ENCODE data around the gene DDTL. TPM values are rescaled to one million over a fixed set of nuclear protein-coding genes. Genes with fewer than 3 reads are reported as not detected.
"Not testable (repeated sequence)": the region's sequence is repeated elsewhere in the genome, so short reads cannot be mapped to it uniquely, and the experiment has no call there.

The DDTL gene
- total RNA-seq: 1.8 TPM in 2 replicates

DNA sequence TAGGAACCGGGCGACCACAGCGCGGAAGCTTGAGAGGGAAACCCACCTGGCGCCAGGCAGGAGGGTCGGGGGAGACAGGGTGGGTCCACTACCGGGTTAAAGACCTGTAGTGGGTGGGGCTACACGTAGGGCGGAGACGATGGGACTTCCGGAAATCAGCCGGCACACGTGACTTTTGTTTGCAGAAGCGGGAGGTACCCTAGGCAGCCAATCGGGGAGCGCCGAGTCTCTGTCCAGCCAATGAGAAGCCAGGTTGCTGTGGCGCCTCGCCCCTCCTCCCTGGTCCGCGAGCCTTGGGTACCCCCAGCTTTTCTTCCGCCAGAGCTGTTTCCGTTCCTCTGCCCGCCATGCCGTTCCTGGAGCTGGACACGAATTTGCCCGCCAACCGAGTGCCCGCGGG is at the start of gene DDTL:
TSS of gene DDTL (plus strand) at position 321 of the 400 bp plus-strand sequence. CDS start at position 348, 27 bp downstream.
- not testable (repeated sequence) for H4K20me1 ChIP-seq (ENCODE audit: insufficient read depth, low read length); H3K4me2 ChIP-seq (ENCODE audit: insufficient read depth, low read length); H3K9me3 ChIP-seq (ENCODE audit: low read depth, low read length); H3K4me1 ChIP-seq (ENCODE audit: insufficient read depth, low read length); H2AFZ ChIP-seq (ENCODE audit: low read length); H3K27ac ChIP-seq (ENCODE audit: low read depth, low read length); DNase-seq (ENCODE audit: insufficient read length, low spot score, missing footprints); H3K4me3 ChIP-seq (ENCODE audit: insufficient read depth, low read length); H3K27me3 ChIP-seq (ENCODE audit: insufficient read depth, low read length)
- Histone ChIP-seq H3K36me3 (ENCODE audit: insufficient read depth, low read length) (peaks cover 25% of the 10 kb centered on the region), H3K79me2 (ENCODE audit: insufficient read depth, low read length) (peaks cover 26% of the 10 kb centered on the region)

DNA sequence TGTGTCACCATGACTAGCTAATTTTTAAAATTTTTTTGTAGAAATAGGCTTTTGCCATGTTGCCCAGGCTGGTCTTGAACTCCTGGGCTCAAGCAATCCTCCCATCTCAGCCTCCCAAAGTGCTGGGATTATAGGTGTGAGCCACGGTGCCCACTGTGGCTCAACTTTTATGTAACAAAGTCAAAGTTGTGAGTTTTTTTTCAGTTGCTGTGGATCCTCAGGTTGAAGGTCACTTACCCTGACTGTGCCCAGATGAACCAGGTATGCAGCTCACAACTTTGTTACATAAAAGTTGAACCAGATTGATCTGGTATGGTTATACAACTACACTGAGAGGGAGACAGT is 46.4 kb upstream of the DDTL start:
- not testable (repeated sequence) for H3K27ac ChIP-seq (ENCODE audit: low read depth, low read length); H4K20me1 ChIP-seq (ENCODE audit: insufficient read depth, low read length); H2AFZ ChIP-seq (ENCODE audit: low read length); H3K79me2 ChIP-seq (ENCODE audit: insufficient read depth, low read length); H3K4me3 ChIP-seq (ENCODE audit: insufficient read depth, low read length); H3K9me3 ChIP-seq (ENCODE audit: low read depth, low read length); H3K36me3 ChIP-seq (ENCODE audit: insufficient read depth, low read length); H3K4me2 ChIP-seq (ENCODE audit: insufficient read depth, low read length); H3K4me1 ChIP-seq (ENCODE audit: insufficient read depth, low read length); H3K27me3 ChIP-seq (ENCODE audit: insufficient read depth, low read length); DNase-seq (ENCODE audit: insufficient read length, low spot score, missing footprints)

DNA sequence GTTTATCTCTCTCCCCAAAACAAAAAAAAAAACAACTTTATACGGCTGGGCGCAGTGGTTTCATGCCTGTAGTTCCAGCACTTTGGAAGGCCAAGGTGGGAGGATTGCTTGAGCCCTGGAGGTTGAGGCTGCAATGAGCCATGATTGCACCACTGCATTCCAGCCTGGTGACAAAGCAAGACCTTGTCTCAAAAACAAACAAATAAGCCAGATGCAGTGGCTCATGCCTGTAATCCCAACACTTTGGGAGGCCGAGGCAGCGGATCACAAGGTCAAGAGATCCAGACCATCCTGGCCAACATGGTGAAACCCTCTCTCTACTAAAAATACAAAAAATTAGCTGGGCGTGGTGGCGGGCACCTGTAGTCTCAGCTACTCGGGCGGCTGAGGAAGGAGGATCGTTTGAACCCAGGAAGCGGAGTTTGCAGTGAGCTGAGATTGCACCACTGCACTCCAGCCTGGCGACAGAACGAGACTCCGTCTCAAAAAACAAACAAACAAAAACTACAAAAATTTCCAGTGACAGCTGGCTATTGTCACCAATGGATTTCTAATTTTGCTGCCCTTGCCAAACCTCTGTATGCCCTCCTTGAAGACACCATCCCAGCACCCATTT is 45.0 kb upstream of the DDTL start:
- H3K9me3 ChIP-seq (ENCODE audit: low read depth, low read length); H3K36me3 ChIP-seq (ENCODE audit: insufficient read depth, low read length); H3K4me2 ChIP-seq (ENCODE audit: insufficient read depth, low read length); H3K27me3 ChIP-seq (ENCODE audit: insufficient read depth, low read length); H3K4me1 ChIP-seq (ENCODE audit: insufficient read depth, low read length); H3K27ac ChIP-seq (ENCODE audit: low read depth, low read length); H3K79me2 ChIP-seq (ENCODE audit: insufficient read depth, low read length); H4K20me1 ChIP-seq (ENCODE audit: insufficient read depth, low read length); H3K4me3 ChIP-seq (ENCODE audit: insufficient read depth, low read length); H2AFZ ChIP-seq (ENCODE audit: low read length); DNase-seq (ENCODE audit: insufficient read length, low spot score, missing footprints): not testable (repeated sequence)

DNA sequence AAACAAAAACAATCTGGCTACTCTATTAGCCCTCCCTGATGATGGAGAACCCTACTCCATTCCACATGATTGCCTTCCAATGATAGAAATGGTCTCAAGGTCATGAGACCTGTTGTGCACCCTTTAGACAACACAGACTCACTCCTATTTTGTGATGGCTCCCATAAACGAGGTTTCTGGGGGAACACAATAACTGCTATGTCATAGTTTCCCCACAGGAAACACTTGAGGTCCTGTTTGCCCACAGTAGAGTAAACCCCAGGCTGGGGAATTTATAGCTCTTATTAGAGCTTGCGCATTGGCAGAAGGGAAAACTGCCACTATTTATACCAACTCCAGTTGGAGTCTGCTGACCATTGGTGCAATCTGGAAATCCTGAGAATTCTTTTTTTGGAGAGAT is 43.8 kb upstream of the DDTL start:
- H2AFZ ChIP-seq (ENCODE audit: low read length): no peak overlapping the region
- H3K36me3 ChIP-seq (ENCODE audit: insufficient read depth, low read length): peaks cover 7% of the 10 kb centered on the region
- no peaks in the 10 kb centered on the region for H4K20me1 ChIP-seq (ENCODE audit: insufficient read depth, low read length)
- peaks cover 8% of the 10 kb centered on the region for H3K9me3 ChIP-seq (ENCODE audit: low read depth, low read length)
- TF ChIP-seq, protein P1, sequence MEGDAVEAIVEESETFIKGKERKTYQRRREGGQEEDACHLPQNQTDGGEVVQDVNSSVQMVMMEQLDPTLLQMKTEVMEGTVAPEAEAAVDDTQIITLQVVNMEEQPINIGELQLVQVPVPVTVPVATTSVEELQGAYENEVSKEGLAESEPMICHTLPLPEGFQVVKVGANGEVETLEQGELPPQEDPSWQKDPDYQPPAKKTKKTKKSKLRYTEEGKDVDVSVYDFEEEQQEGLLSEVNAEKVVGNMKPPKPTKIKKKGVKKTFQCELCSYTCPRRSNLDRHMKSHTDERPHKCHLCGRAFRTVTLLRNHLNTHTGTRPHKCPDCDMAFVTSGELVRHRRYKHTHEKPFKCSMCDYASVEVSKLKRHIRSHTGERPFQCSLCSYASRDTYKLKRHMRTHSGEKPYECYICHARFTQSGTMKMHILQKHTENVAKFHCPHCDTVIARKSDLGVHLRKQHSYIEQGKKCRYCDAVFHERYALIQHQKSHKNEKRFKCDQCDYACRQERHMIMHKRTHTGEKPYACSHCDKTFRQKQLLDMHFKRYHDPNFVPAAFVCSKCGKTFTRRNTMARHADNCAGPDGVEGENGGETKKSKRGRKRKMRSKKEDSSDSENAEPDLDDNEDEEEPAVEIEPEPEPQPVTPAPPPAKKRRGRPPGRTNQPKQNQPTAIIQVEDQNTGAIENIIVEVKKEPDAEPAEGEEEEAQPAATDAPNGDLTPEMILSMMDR (IDR thresholded peaks at IDR 0.05; ENCODE audit: extremely low read depth, low read depth, low read length): no peak
- no peaks in the 10 kb centered on the region for H3K27me3 ChIP-seq (ENCODE audit: insufficient read depth, low read length)
- no peak overlapping the region for H3K27ac ChIP-seq (ENCODE audit: low read depth, low read length)
- no peak overlapping the region for H3K4me3 ChIP-seq (ENCODE audit: insufficient read depth, low read length)
- H3K4me1 ChIP-seq (ENCODE audit: insufficient read depth, low read length): no peaks in the 10 kb centered on the region
- H3K4me2 ChIP-seq (ENCODE audit: insufficient read depth, low read length): no peak overlapping the region
- no peaks in the 10 kb centered on the region for H3K79me2 ChIP-seq (ENCODE audit: insufficient read depth, low read length)
- DNase-seq (ENCODE audit: insufficient read length, low spot score, missing footprints): no peak

DNA sequence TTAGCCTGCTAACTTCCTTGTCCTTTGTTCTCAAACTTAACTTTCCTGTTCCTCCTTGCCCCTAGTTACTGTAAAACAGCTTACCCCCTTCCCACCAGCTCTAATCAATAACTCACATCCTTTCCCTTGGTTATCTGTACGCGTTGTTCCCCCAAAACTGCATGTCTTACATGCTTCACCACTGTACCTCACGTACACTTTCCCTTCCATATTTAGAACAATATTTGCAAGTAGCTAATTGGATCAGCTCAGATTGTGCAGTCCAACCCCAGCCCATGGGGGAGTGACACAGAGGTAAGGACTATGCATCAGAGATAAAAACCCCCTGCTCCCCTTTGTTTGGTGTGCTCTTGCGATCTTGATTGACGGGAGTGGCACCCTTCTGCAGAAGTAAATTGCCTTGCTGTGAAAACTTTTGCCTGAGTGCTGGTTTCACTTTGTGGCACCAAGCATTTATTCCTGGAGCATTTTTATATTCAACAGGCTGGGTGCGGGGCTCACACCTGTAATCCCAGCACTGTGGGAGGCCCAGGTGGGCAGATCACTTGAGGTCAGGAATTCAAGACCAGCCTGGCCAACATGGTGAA is 41.6 kb upstream of the DDTL start:
- DNase-seq (ENCODE audit: insufficient read length, low spot score, missing footprints): no peak
- no peak overlapping the region for H3K27ac ChIP-seq (ENCODE audit: low read depth, low read length)
- H2AFZ ChIP-seq (ENCODE audit: low read length): no peak overlapping the region
- no peaks in the 10 kb centered on the region for H3K4me1 ChIP-seq (ENCODE audit: insufficient read depth, low read length)
- peaks cover 8% of the 10 kb centered on the region for H3K9me3 ChIP-seq (ENCODE audit: low read depth, low read length)
- no peaks in the 10 kb centered on the region for H4K20me1 ChIP-seq (ENCODE audit: insufficient read depth, low read length)
- H3K79me2 ChIP-seq (ENCODE audit: insufficient read depth, low read length): no peaks in the 10 kb centered on the region
- H3K4me2 ChIP-seq (ENCODE audit: insufficient read depth, low read length): no peak overlapping the region
- no peaks in the 10 kb centered on the region for H3K27me3 ChIP-seq (ENCODE audit: insufficient read depth, low read length)
- peaks cover 7% of the 10 kb centered on the region for H3K36me3 ChIP-seq (ENCODE audit: insufficient read depth, low read length)
- TF ChIP-seq, protein P1 (IDR thresholded peaks at IDR 0.05; ENCODE audit: extremely low read depth, low read depth, low read length): no peak
- H3K4me3 ChIP-seq (ENCODE audit: insufficient read depth, low read length): no peak overlapping the region

Measured in osteoblast (primary cell).